BJ (cell line): ENCODE measurements around the gene DCAF7. TPM values are rescaled to one million over a fixed set of nuclear protein-coding genes. Genes with fewer than 3 reads are reported as not detected.

ENCODE experiments used
- CTCF ChIA-PET: fragments of 350-600 bp; formaldehyde crosslinking; extraction: SDS; loops from one replicate; lab custom pipeline; 2021; ENCODE audit warnings: antibody characterized with exemption, inconsistent platforms; lab: Yijun Ruan, JAX
- POLR2A ChIA-PET: fragments of 300-600 bp; sonication (Branson Sonifier 250); formaldehyde crosslinking; extraction: SDS; loops from one replicate; lab custom pipeline; 2021; ENCODE audit warnings: antibody characterized with exemption; lab: Charles Lee
- DNase-seq: peaks from one replicate; pipeline ENCODE4 v3.0.0-alpha.2; 2011; ENCODE audit warnings: low read depth
- H3K27me3 ChIP-seq: 2 replicates; pipeline ENCODE4 v1.6.0; 2011; ENCODE audit warnings: low read length; ENCODE audit not compliant: control insufficient read depth, insufficient read depth
- H3K36me3 ChIP-seq: 2 replicates; pipeline ENCODE4 v1.5.1; 2011; ENCODE audit warnings: low read length; ENCODE audit not compliant: control insufficient read depth, insufficient read depth
- H3K4me3 ChIP-seq: 2 replicates; pipeline ENCODE4 v1.5.1; 2011; ENCODE audit warnings: low read depth, mild to moderate bottlenecking, control low read depth, low read length
- CTCF ChIP-seq: IDR thresholded peaks from 2 replicates; pipeline ENCODE4 v1.5.1; 2011; ENCODE audit warnings: low read depth, mild to moderate bottlenecking, control low read depth, inconsistent platforms, low read length, moderate library complexity; ENCODE audit not compliant: insufficient read depth
- polyA plus RNA-seq: library from polyadenylated mRNA; depleted of rRNA; stranded (reverse); fragments of >200 nt; gene quantifications from 2 replicates; pipeline ENCODE4 v1.2.3, GENCODE V29; 2011

Gene DCAF7
- polyA plus RNA-seq, 1 experiment = 57.4 TPM

GRCh38 chr17:63505341-63505740, 44.9 kb upstream of the DCAF7 start:
- H3K4me3 ChIP-seq = no peak overlapping the region
- no peaks in the 10 kb centered on the region; the same call in none of the 2 replicates for H3K27me3 ChIP-seq
- no peaks in the 10 kb centered on the region for H3K36me3 ChIP-seq
- no peak for DNase-seq
- TF ChIP-seq CTCF = no peak
- ChIA-PET CTCF (interaction anchor here (1.0 to 1.1 kb wide), 2 partner anchors 9 to 80 kb away, joined by 3 read pairs; no protein-coding TSS in a partner anchor), POLR2A (no interaction called here)

GRCh38 chr17:63506627-63507026, 43.6 kb upstream of the DCAF7 start:
- POLR2A ChIA-PET = no interaction called here
- DNase-seq = no peak
- no peak for TF ChIP-seq CTCF
- no peaks in the 10 kb centered on the region; the same call in none of the 2 replicates for H3K27me3 ChIP-seq
- H3K36me3 ChIP-seq = no peaks in the 10 kb centered on the region
- CTCF ChIA-PET = no interaction called here
- no peak overlapping the region for H3K4me3 ChIP-seq

- CTCF ChIA-PET = no interaction called here
- H3K27me3 ChIP-seq = peaks cover 3% of the 10 kb centered on the region
- no peak for TF ChIP-seq CTCF
These were observed 38.9 kb upstream of the DCAF7 start for GRCh38 chr17:63511331-63511730.

GRCh38 chr17:63512388-63512787, 37.9 kb upstream of the DCAF7 start:
- Histone ChIP-seq H3K36me3 (no peaks in the 10 kb centered on the region), H3K4me3 (no peak overlapping the region), H3K27me3 (peaks cover 3% of the 10 kb centered on the region)
- no peak for DNase-seq
- TF ChIP-seq CTCF = no peak
- ChIA-PET POLR2A (no interaction called here), CTCF (no interaction called here)

More at GRCh38 chr17:63511331-63511730, 38.9 kb upstream of the DCAF7 start:
- Histone ChIP-seq H3K4me3 (no peak overlapping the region), H3K36me3 (no peaks in the 10 kb centered on the region)
- POLR2A ChIA-PET = no interaction called here
- DNase-seq = no peak

GRCh38 chr17:63512896-63513644, 37.2 kb upstream of the DCAF7 start:
- TF ChIP-seq CTCF = no peak
- Histone ChIP-seq H3K27me3 (peaks cover 3% of the 10 kb centered on the region), H3K4me3 (no peak overlapping the region), H3K36me3 (no peaks in the 10 kb centered on the region)
- ChIA-PET POLR2A (no interaction called here), CTCF (no interaction called here)
- DNase-seq = no peak
